ENCODE results near the gene IGIP. TPM values are rescaled to one million over a fixed set of nuclear protein-coding genes. Genes with fewer than 3 reads are reported as not detected.

IGIP gene
- 0.65 and 2.2 TPM in 2 replicates for total RNA-seq

GRCh38 chr5:140125637-140126036 lies at the start of gene IGIP:
IGIP (plus strand) TSS chr5:140125937; CDS start chr5:140128477, 2,540 bp downstream.

DNA sequence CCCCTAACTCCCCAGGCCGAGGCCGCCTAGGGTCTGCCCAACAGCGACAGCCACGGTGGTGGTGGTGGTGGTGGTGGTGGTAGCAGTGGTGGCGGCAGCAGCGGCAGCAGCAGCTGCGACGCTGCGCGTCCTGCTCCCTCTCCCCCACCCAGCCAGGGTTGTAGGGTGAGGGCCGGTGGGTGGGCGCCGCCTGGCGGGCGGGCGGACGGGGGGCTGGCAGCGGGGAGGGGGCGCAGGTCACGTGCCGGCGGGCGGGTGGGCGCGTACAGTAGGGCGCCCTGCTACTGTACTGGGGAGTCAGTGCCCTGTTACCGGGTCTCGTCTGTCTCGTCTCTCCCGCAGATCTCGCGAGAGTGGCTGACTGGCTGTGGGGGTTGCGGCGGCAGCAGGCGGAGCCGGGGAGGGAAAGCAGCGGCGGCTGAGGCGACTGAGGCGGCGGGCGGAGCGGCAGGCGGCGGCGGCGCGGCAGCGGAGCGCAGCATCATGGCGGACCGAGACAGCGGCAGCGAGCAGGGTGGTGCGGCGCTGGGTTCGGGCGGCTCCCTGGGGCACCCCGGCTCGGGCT lies 12.0 kb upstream of the IGIP start, which contains the start of gene PURA:
Gene PURA (plus strand): TSS at position 411 of the 565 bp plus-strand sequence. CDS start 73 bp downstream, at position 484.

DNA sequence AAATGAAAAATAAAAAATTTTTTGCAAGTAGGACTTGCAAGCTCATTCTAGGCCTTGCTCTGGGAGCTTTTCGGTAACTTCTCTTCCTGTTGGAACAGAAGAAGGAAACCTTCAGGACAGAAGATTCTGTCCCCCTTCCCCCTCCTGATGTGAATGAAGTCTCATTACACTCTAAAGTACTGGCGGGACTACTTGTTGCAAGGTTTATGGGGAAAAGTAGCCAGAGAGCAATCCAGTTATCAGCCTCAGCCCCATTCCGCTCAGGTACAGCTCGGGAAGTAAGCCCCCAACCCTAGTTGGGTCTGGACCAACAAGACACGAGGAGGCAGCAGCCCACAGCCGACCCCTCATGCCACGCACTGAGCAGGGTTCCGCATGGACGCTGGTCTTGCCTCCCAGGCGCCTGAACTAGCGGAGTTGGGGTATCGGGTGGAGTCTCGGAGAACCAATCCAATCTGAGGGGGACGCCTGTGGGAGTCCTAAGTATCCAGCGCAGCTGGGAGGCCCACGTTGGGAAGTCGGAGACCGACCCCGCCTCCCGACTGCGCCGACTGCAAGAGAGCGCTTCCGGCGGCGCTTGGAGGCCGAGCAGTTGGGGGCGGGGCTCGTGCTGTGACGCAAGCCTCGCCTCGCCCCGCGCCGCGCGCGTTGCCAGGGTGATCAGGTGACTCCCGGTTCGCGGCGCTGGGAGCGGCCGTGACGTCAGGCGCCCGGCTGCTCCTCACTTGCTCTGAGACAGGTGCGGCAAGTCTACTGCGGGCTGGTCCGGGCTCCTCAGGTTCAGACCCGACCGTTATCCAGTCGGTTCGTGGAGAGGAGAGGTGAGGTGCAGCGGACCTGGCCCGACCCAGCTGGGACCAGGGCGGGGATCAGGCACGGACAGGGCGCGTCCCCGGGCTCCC lies 49.0 kb downstream of the IGIP start, which contains the start of gene CYSTM1:
Gene CYSTM1 (plus strand): TSS at position 724 of the 902 bp plus-strand sequence. CDS start 19,278 bp downstream, outside the sequence.

Other genes with a start within 250 kb of the IGIP start
- under 0.01 and 0.38 TPM in 2 replicates for gene NRG2, start 82.6 kb upstream of the IGIP start, total RNA-seq
- gene PURA, start 11.8 kb upstream of the IGIP start, total RNA-seq: 2.3 and 4.4 TPM in 2 replicates
- gene CYSTM1, start 49.3 kb downstream of the IGIP start, total RNA-seq: 41.6 and 77.2 TPM in 2 replicates
- gene PFDN1, start 177.2 kb downstream of the IGIP start, total RNA-seq: 164 and 215 TPM in 2 replicates
- 26.5 and 34.9 TPM in 2 replicates for gene HBEGF, start 220.7 kb downstream of the IGIP start, total RNA-seq
- gene SLC4A9, start 234.3 kb downstream of the IGIP start, total RNA-seq: 0.13 TPM in 1 of 2 replicates, not detected in the other